A549 (cell line): ENCODE results near the gene AKT1S1.

Experiments used
- CTCF ChIP-seq: fragments of >200 bp; sonication (Bioruptor Twin); formaldehyde crosslinking; IDR thresholded peaks from 3 replicates; pipeline ENCODE4 v1.5.1; 2016
- EP300 ChIP-seq, 2 experiments: fragments of >200 bp; sonication (Bioruptor Twin); formaldehyde crosslinking; IDR thresholded peaks; 2 replicates in 1 of 2; 3 replicates in 1 of 2; pipeline ENCODE4 v1.6.1; 2016 to 2017
- MAX ChIP-seq: IDR thresholded peaks from 2 replicates; pipeline ENCODE4 v1.6.1; 2012
- POLR2A ChIP-seq: IDR thresholded peaks from 2 replicates; pipeline ENCODE4 v1.6.1; 2012; ENCODE audit warnings: mild to moderate bottlenecking, low read length
- RFX5 ChIP-seq: fragments of 450-650 bp; IDR thresholded peaks from 2 replicates; pipeline ENCODE4 v1.7.1; 2014; ENCODE audit warnings: antibody characterized with exemption, mild to moderate bottlenecking, moderate library complexity

- TF ChIP-seq CTCF: no peak
- no peak for TF ChIP-seq EP300 (IDR thresholded peaks at IDR 0.05)
- no peak for TF ChIP-seq POLR2A
- TF ChIP-seq MAX: no peak
- no peak for TF ChIP-seq RFX5
Observed at GRCh38 chr19:49873129-49873521, 4.0 kb downstream of the AKT1S1 start.
